Vagina (tissue), 2 donors: ENCODE measurements around the gene HOXC10.

ENCODE experiments used
- POLR2AphosphoS5 ChIP-seq, 2 donors: sonication (generic); formaldehyde crosslinking; IDR thresholded peaks; one replicate each; pipeline ENCODE4 v1.9.0; 2017; ENCODE audit warnings: antibody characterized with exemption in 2 of 2, mild to moderate bottlenecking in 2 of 2, low read depth in 1 of 2; ENCODE audit not compliant: insufficient read depth in 1 of 2
- TF ChIP-seq, protein P1 (sequence below), 3 experiments: fragments of 450-650 bp in 2 of 3; fragments of 200-600 bp in 1 of 3; sonication (generic) in 1 of 3; IDR thresholded peaks; one replicate each; pipeline ENCODE4 v1.5.1; 2017 to 2019; ENCODE audit warnings: antibody characterized with exemption in 3 of 3, mild to moderate bottlenecking in 2 of 3, moderate library complexity in 2 of 3

DNA sequence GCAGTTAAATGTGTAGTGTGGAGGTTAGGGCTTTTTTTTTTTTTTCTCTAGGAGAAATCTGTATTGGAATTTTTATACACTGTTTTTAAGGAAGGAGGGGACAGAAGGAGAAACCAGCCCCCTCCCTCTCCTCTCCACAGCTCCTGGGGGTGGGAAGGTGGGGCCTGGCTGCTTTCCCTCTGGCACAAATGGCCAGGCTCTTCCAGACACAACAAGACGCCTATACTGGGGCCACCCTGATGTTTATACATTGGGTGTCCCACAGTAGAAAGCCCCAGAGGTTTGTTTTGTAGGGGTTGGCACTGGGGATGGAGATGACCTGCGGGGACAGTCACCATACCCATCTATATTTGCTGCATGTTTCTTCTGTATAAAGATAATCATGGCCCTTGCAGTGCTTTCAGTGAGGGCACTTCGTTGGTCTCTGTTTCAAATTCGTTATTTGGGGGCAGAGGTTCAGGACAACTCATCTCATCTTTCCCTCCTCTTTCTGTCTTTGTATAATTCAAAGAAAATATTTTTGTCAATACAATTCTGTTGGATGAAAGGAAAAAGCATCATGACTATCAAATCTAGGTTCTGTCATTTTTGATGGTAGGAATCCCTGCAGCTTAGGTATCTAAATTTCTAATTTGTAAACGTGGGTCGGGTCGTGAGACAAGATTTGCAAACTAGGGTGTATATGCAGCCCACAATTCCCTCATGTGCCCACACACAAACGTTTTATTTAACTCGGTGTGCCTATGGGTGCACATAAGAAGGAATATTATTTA, 7.9 kb upstream of the HOXC10 start:
- TF ChIP-seq, protein P1, sequence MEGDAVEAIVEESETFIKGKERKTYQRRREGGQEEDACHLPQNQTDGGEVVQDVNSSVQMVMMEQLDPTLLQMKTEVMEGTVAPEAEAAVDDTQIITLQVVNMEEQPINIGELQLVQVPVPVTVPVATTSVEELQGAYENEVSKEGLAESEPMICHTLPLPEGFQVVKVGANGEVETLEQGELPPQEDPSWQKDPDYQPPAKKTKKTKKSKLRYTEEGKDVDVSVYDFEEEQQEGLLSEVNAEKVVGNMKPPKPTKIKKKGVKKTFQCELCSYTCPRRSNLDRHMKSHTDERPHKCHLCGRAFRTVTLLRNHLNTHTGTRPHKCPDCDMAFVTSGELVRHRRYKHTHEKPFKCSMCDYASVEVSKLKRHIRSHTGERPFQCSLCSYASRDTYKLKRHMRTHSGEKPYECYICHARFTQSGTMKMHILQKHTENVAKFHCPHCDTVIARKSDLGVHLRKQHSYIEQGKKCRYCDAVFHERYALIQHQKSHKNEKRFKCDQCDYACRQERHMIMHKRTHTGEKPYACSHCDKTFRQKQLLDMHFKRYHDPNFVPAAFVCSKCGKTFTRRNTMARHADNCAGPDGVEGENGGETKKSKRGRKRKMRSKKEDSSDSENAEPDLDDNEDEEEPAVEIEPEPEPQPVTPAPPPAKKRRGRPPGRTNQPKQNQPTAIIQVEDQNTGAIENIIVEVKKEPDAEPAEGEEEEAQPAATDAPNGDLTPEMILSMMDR (IDR thresholded peaks at IDR 0.05) = no peak
- TF ChIP-seq POLR2AphosphoS5 (IDR thresholded peaks at IDR 0.05; ENCODE audit: insufficient read depth in 1 of 2, low read depth in 1 of 2) = no peak
